ENCODE data around the gene CDH23.

CDH23 gene

DNA sequence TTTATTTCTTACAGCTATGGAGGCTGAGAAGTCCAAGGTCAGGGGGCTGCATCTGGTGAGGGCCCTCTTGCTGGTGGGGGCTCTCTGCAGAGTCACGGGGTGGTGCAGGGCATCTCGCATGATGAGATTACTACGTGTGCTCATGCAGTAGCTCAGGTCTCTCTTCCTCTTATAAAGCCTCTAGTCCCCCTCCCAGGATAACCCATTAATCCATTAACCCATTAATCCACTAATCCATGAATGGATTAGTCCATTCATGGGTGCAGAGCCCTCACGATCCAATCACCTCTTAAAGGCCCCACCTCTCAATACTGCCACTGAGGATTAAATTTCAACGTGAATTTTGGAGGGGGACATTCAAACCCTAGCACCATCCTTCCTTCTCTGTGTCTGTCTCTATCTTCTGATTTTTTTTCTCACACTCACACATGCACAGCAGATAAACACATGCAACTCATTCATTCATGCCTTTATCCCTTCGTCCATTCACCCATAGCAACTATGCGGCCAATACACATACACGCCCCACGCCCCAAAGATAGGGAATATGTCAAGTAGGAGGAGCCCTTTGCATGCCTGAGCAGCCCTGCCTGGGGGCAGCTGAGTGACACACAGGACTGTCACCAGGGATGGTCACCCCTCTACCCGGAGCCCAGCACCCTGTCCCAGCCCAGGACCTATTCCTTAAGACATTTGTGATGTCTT lies 236.3 kb downstream of the CDH23 start:
- in situ Hi-C loops (cut with HindIII; ENCODE audit: low sequenced_read_pairs): no loop called here
- DNase-seq (ENCODE audit: low read depth): no peak
- H3K4me3 ChIP-seq (ENCODE audit: low read depth, low read length): no peak overlapping the region
- TF ChIP-seq, protein P1, sequence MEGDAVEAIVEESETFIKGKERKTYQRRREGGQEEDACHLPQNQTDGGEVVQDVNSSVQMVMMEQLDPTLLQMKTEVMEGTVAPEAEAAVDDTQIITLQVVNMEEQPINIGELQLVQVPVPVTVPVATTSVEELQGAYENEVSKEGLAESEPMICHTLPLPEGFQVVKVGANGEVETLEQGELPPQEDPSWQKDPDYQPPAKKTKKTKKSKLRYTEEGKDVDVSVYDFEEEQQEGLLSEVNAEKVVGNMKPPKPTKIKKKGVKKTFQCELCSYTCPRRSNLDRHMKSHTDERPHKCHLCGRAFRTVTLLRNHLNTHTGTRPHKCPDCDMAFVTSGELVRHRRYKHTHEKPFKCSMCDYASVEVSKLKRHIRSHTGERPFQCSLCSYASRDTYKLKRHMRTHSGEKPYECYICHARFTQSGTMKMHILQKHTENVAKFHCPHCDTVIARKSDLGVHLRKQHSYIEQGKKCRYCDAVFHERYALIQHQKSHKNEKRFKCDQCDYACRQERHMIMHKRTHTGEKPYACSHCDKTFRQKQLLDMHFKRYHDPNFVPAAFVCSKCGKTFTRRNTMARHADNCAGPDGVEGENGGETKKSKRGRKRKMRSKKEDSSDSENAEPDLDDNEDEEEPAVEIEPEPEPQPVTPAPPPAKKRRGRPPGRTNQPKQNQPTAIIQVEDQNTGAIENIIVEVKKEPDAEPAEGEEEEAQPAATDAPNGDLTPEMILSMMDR (IDR thresholded peaks at IDR 0.05; ENCODE audit: low read depth, low read length, missing control alignments): no peak

DNA sequence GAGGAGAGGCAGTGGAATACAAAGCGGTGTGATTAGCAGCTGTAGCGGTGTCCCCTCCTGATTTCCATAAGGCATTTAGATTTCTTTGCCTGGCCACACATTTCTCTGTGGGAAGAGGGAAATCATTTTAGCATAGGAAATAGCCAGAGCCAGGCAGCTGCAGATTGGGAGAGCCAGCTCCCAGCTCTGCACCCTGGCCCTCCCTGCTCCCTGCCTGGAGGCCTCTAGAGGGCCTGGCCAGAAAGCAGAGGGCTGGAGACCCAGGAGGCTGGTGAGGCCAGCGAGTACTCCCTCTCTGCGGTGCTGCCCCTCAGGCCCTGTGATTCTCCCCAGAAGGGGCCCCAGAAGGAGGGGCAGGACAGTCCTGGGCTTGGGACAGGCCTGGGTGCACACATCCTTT lies 237.2 kb downstream of the CDH23 start:
- in situ Hi-C loops (cut with HindIII; ENCODE audit: low sequenced_read_pairs): no loop called here
- DNase-seq (ENCODE audit: low read depth): no peak
- TF ChIP-seq, protein P1 (IDR thresholded peaks at IDR 0.05; ENCODE audit: low read depth, low read length, missing control alignments): no peak
- no peak overlapping the region for H3K4me3 ChIP-seq (ENCODE audit: low read depth, low read length)

DNA sequence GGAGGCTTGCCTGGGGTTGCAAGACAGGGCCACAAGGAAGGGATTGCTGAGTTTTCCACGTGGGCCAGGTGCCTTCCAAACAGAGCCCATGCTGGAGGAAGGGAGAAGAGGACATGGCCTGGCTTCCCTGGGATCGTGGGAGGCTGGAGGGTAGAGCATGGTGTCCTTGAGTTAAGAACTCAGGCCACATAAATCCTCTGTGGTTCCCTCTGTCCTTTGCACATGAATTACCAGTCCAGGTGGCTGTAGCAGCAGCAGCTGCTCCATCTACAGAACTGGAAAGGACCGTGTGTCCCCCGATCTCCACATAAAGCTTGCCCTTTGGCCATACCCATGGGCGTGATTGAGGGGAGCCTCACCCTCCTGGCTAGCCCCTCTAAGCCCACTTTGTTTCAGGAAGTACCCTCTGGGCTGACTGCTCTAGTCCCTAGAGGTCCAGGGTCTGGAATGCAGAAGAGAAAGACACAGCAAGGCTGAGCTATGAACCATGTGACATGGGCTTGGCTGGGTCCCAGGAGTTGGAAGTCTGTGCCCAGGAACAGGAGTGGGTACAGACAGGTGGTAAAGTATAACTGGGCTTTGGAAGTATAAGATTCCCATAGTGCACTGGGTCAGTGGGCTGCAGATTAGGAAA lies 237.9 kb downstream of the CDH23 start:
- in situ Hi-C loops (cut with HindIII; ENCODE audit: low sequenced_read_pairs): no loop called here
- TF ChIP-seq, protein P1 (IDR thresholded peaks at IDR 0.05; ENCODE audit: low read depth, low read length, missing control alignments): no peak
- DNase-seq (ENCODE audit: low read depth): no peak
- no peak overlapping the region for H3K4me3 ChIP-seq (ENCODE audit: low read depth, low read length)

DNA sequence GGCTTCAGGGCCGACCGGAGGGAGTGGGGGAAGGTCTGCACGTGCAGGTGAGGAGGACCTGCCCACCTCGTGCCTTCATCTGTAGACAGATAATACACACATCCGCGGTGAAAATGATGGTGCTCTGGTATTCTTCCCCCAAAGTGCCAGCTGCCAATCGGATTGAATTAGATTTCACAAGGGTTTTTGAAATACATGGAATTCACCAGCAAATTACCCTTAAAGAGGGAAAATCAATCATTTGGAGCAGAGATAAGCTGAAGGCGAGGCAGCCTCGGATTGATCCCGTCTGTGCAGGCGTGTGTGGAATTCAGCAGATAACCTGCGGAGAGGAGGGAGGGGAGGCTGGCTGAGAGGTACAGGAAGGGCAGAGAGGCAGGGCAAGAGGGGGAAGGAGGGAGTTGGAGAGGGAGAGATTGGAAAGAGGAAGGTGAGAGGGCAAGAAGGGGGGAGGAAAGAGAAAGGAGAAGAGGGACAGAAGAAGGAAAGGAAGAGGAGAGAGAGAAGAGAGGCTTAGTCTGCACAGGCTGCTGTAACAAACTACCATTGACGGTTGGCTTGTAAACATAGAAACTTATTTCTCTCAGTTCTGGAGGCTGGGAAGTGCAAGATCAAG lies 238.6 kb downstream of the CDH23 start:
- no peak for DNase-seq (ENCODE audit: low read depth)
- TF ChIP-seq, protein P1 (IDR thresholded peaks at IDR 0.05; ENCODE audit: low read depth, low read length, missing control alignments): no peak
- no peak overlapping the region for H3K4me3 ChIP-seq (ENCODE audit: low read depth, low read length)
- in situ Hi-C loops (cut with HindIII; ENCODE audit: low sequenced_read_pairs): no loop called here

- H3K4me3 ChIP-seq (ENCODE audit: low read depth, low read length): no peak overlapping the region
- no peak for DNase-seq (ENCODE audit: low read depth)
- TF ChIP-seq, protein P1 (IDR thresholded peaks at IDR 0.05; ENCODE audit: low read depth, low read length, missing control alignments): no peak
- in situ Hi-C loops (cut with HindIII; ENCODE audit: low sequenced_read_pairs): no loop called here
Observed at GRCh38 chr10:71635867-71636266, 239.1 kb downstream of the CDH23 start.

GRCh38 chr10:71636588-71636987 lies 239.9 kb downstream of the CDH23 start:
- in situ Hi-C loops (cut with HindIII; ENCODE audit: low sequenced_read_pairs): no loop called here
- DNase-seq (ENCODE audit: low read depth): no peak
- TF ChIP-seq, protein P1 (IDR thresholded peaks at IDR 0.05; ENCODE audit: low read depth, low read length, missing control alignments): no peak
- H3K4me3 ChIP-seq (ENCODE audit: low read depth, low read length): no peak overlapping the region

Measured in astrocyte of the cerebellum (primary cell).